Left ventricle myocardium inferior (tissue), 1 donor: ENCODE measurements around the gene EIF2B4. TPM values are rescaled to one million over a fixed set of nuclear protein-coding genes. Genes with fewer than 3 reads are reported as not detected.

Source experiments
- total RNA-seq: library from RNA; stranded (reverse); fragmentation: NEBNext Ultra II Directional; extraction: Animal tissue kit (Norgen Biotek cat#: 25700); gene quantifications from one replicate; pipeline ENCODE4 v1.2.1, GENCODE V29; 2021
- donor health status: DM: no; HTN: yes; CAD: no; lungs with severe emphysema.

EIF2B4 gene
- total RNA-seq, 1 donor from 2014 or later: 34.1 TPM

Other genes with a start within 250 kb of the EIF2B4 start
- 3.5 TPM for gene ABHD1, start 246.5 kb downstream of the EIF2B4 start, total RNA-seq
- gene PREB, start 235.7 kb downstream of the EIF2B4 start, total RNA-seq: 54.6 TPM
- gene PRR30, start 230.9 kb downstream of the EIF2B4 start, total RNA-seq: not detected
- gene TCF23, start 221.3 kb downstream of the EIF2B4 start, total RNA-seq: 0.08 TPM
- 121 TPM for gene ATRAID, start 158.3 kb downstream of the EIF2B4 start, total RNA-seq
- 12.0 TPM for gene SLC5A6, start 158.1 kb downstream of the EIF2B4 start, total RNA-seq
- gene CAD, start 153.0 kb downstream of the EIF2B4 start, total RNA-seq: 7.7 TPM
- 5.9 TPM for gene SLC30A3, start 107.3 kb downstream of the EIF2B4 start, total RNA-seq
- 1.2 TPM for gene DNAJC5G, start 94.9 kb downstream of the EIF2B4 start, total RNA-seq
- 285 TPM for gene TRIM54, start 87.9 kb downstream of the EIF2B4 start, total RNA-seq
- 1.5 TPM for gene UCN, start 61.9 kb downstream of the EIF2B4 start, total RNA-seq
- gene MPV17, start 47.2 kb downstream of the EIF2B4 start, total RNA-seq: 59.2 TPM
- 16.2 TPM for gene GTF3C2, start 13.6 kb downstream of the EIF2B4 start, total RNA-seq
- gene SNX17, start 278 bp upstream of the EIF2B4 start, total RNA-seq: 58.9 TPM
- gene ZNF513, start 10.4 kb upstream of the EIF2B4 start, total RNA-seq: 6.7 TPM
- 34.4 TPM for gene PPM1G, start 39.3 kb upstream of the EIF2B4 start, total RNA-seq
- gene NRBP1, start 58.3 kb upstream of the EIF2B4 start, total RNA-seq: 52.5 TPM
- 0.63 TPM for gene KRTCAP3, start 72.0 kb upstream of the EIF2B4 start, total RNA-seq
- gene IFT172, start 119.4 kb upstream of the EIF2B4 start, total RNA-seq: 21.8 TPM
- 1.7 TPM for gene FNDC4, start 124.9 kb upstream of the EIF2B4 start, total RNA-seq
- not detected for gene GCKR, start 126.5 kb upstream of the EIF2B4 start, total RNA-seq
- 16.1 TPM for gene ZNF512, start 212.7 kb upstream of the EIF2B4 start, total RNA-seq